K562 (cell line): ENCODE measurements around the gene GAD1. TPM values are rescaled to one million over a fixed set of nuclear protein-coding genes. Genes with fewer than 3 reads are reported as not detected.

Experiments
- ATAC-seq: fragments of 200-7000 bp; cut with Tn5 transposase; 3 replicates; pipeline ENCODE4 v1.9.1; 2020; ENCODE audit warnings: moderate library complexity
- BruUV-seq: library from RNA; stranded (reverse); fragments of 400-500 nt; replicated peaks from 2 replicates; lab custom pipeline; 2021; lab: Mats Ljungman, UMichigan
- CTCF ChIA-PET: fragments of 300-600 bp; formaldehyde crosslinking; extraction: SDS; loops from one replicate; lab custom pipeline; 2021; ENCODE audit warnings: low intra/inter-chr PET ratio; lab: Yijun Ruan, JAX
- POLR2A ChIA-PET: fragments of 300-600, 350-650 bp; sonication (Branson Sonifier 250); formaldehyde crosslinking; extraction: SDS; loops from one replicate; lab custom pipeline; 2021; ENCODE audit warnings: antibody characterized with exemption, inconsistent platforms; lab: Yijun Ruan, JAX
- DNase-seq, 4 experiments: peaks; one replicate each; pipeline versions ENCODE4 v3.0.0 to v3.0.0-alpha.2; 2011 to 2018; ENCODE audit warnings: low spot score in 3 of 4, mixed read lengths in 3 of 4; ENCODE audit errors: extremely low read depth in 1 of 4
- FAIRE-seq: peaks from 2 replicates; lab custom pipeline; 2011; peaks lifted over from hg19 to GRCh38; lab: Jason Lieb, UNC
- H2AFZ ChIP-seq: 2 replicates; pipeline ENCODE4 v1.6.0; 2011; ENCODE audit warnings: low read depth, low read length, control low read depth, inconsistent platforms
- H3K27ac ChIP-seq: fragments of 200-600 bp; 3 replicates; pipeline ENCODE4 v1.8.0; 2011; ENCODE audit warnings: low read depth, mild to moderate bottlenecking, control low read depth, inconsistent platforms, low read length, moderate library complexity, mixed read lengths; ENCODE audit errors: extremely low read depth
- H3K27me3 ChIP-seq, 2 experiments: fragments of 300-600 bp in 1 of 2; 2 replicates in 1 of 2; 3 replicates in 1 of 2; pipeline versions ENCODE4 v1.6.0 to v1.8.0; 2011; ENCODE audit warnings: inconsistent platforms in 2 of 2, low read length in 2 of 2, mild to moderate bottlenecking in 1 of 2, mixed read lengths in 1 of 2, moderate library complexity in 1 of 2; ENCODE audit not compliant: control insufficient read depth in 2 of 2, insufficient read depth in 2 of 2
- H3K36me3 ChIP-seq: fragments of 300-600 bp; 3 replicates; pipeline ENCODE4 v1.8.0; 2011; ENCODE audit warnings: mild to moderate bottlenecking, low read length, inconsistent platforms; ENCODE audit not compliant: control insufficient read depth, insufficient read depth
- H3K4me1 ChIP-seq, 2 experiments: fragments of 200-600 bp in 1 of 2; replicated peaks in 1 of 2; 2 replicates in 1 of 2; 3 replicates in 1 of 2; pipeline versions ENCODE4 v1.5.1 to v1.8.0; 2011; ENCODE audit warnings: inconsistent platforms in 2 of 2, low read length in 2 of 2, mild to moderate bottlenecking in 1 of 2, mixed read lengths in 1 of 2, moderate library complexity in 1 of 2; ENCODE audit not compliant: control insufficient read depth in 2 of 2, insufficient read depth in 2 of 2
- H3K4me2 ChIP-seq: 2 replicates; pipeline ENCODE4 v1.6.1; 2011; ENCODE audit warnings: low read length, control low read depth, inconsistent platforms, mixed read lengths; ENCODE audit not compliant: insufficient read depth
- H3K4me3 ChIP-seq: fragments of 200-600 bp; sonication (generic), shearing (Covaris generic); 2 replicates; pipeline ENCODE4 v1.5.1; 2016; ENCODE audit warnings: control low read depth, inconsistent platforms
- H3K79me2 ChIP-seq: fragments of 200-600 bp; 3 replicates; pipeline ENCODE4 v1.8.0; 2011; ENCODE audit warnings: low read length, inconsistent platforms; ENCODE audit not compliant: control insufficient read depth, insufficient read depth
- H3K9ac ChIP-seq, 2 experiments: 2 replicates each; pipeline versions ENCODE4 v1.6.0 to v1.6.1; 2011; ENCODE audit warnings: low read depth in 2 of 2, low read length in 2 of 2, control low read depth in 1 of 2, inconsistent platforms in 1 of 2, mild to moderate bottlenecking in 1 of 2, mixed read lengths in 1 of 2; ENCODE audit not compliant: insufficient read depth in 1 of 2
- H3K9me1 ChIP-seq: one replicate; pipeline ENCODE4 v1.6.0; 2011; ENCODE audit warnings: inconsistent platforms, mild to moderate bottlenecking, low read length, moderate library complexity; ENCODE audit not compliant: control insufficient read depth, insufficient read depth
- H3K9me3 ChIP-seq: replicated peaks from 2 replicates; pipeline ENCODE4 v1.5.1; 2011; ENCODE audit warnings: low read depth, low read length, inconsistent platforms; ENCODE audit not compliant: control insufficient read depth, insufficient read depth
- H4K20me1 ChIP-seq: replicated peaks from 2 replicates; pipeline ENCODE4 v1.6.1; 2011; ENCODE audit warnings: low read length, inconsistent platforms, mixed read lengths; ENCODE audit not compliant: control insufficient read depth, insufficient read depth
- CBX1 ChIP-seq: sonication (generic); IDR thresholded peaks from 2 replicates; pipeline ENCODE4 v1.6.1; 2016; ENCODE audit warnings: antibody characterized with exemption, low read depth, mild to moderate bottlenecking
- FOS ChIP-seq: IDR thresholded peaks from 3 replicates; pipeline ENCODE4 v1.6.1; 2011; ENCODE audit not compliant: insufficient read length; ENCODE audit errors: extremely low read depth
- GABPB2 ChIP-seq: fragments of 250-450 bp; sonication (Bioruptor Pico); conservative IDR thresholded peaks from 2 replicates; pipeline ENCODE4 v1.5.1; 2021; ENCODE audit warnings: mild to moderate bottlenecking
- NFE2 ChIP-seq: IDR thresholded peaks from 2 replicates; pipeline ENCODE4 v1.6.1; 2014; ENCODE audit warnings: antibody characterized with exemption, low read depth
- RBM34 ChIP-seq: fragments of 200-400 bp; formaldehyde crosslinking; IDR thresholded peaks from 2 replicates; pipeline ENCODE4 v1.6.1; 2018; ENCODE audit warnings: low read length, borderline replicate concordance; ENCODE audit not compliant: insufficient read depth
- RERE ChIP-seq: sonication (generic); formaldehyde crosslinking; IDR thresholded peaks from 2 replicates; pipeline ENCODE4 v1.8.0; 2023; ENCODE audit warnings: missing genetic modification reagents, mild to moderate bottlenecking, borderline replicate concordance
- TARDBP ChIP-seq: fragments of 450-650 bp; IDR thresholded peaks from 2 replicates; pipeline ENCODE4 v1.6.1; 2016
- ZBTB33 ChIP-seq: sonication (generic); formaldehyde crosslinking; IDR thresholded peaks from 2 replicates; pipeline ENCODE4 v1.8.1; 2023; ENCODE audit warnings: mild to moderate bottlenecking, missing genetic modification reagents
- ZNF212 ChIP-seq: fragments of 450-650 bp; formaldehyde crosslinking; IDR thresholded peaks from 2 replicates; pipeline ENCODE4 v1.4.0; 2020; ENCODE audit warnings: mild to moderate bottlenecking
- ZNF239 ChIP-seq: fragments of 250-450 bp; sonication (Bioruptor Pico); IDR thresholded peaks from 2 replicates; pipeline ENCODE4 v1.4.0; 2020; ENCODE audit warnings: mild to moderate bottlenecking
- ZNF609 ChIP-seq: sonication (generic); formaldehyde crosslinking; IDR thresholded peaks from 2 replicates; pipeline ENCODE4 v1.8.1; 2023; ENCODE audit warnings: missing genetic modification reagents, mild to moderate bottlenecking, borderline replicate concordance
- WGBS: fragments of 100-300 bp; shearing (Covaris generic); methylation state at CpG from one replicate; pipeline ENCODE4 v1.1.6; 2016; ENCODE audit warnings: low coverage, mixed read lengths; ENCODE audit not compliant: insufficient coverage; ENCODE audit errors: missing lambda C conversion rate; 5-methylcytosine and 5-hydroxymethylcytosine counted together
- in situ Hi-C: fragments of 300-500 bp; cut with MboI; formaldehyde crosslinking; loops from 4 replicates; pipeline ENCODE4 v1.15.0; 2018; ENCODE audit warnings: inconsistent platforms, mixed read lengths
- intact Hi-C: fragments of 100-400 bp; cut with micrococcal nuclease; formaldehyde crosslinking; loops from 2 replicates; pipeline ENCODE4 v1.14.2; 2022
- polyA plus RNA-seq, 8 experiments: library from polyadenylated mRNA; depleted of rRNA in 4 of 8; stranded (reverse) in 5 of 8; unstranded in 3 of 8; fragments of >200 nt; fragmentation: Nextera tagmentation in 2 of 8; fragmentation: Illumina TruSeq in 1 of 8; extraction: Ambion mirVana in 2 of 8; extraction: Trizol in 1 of 8; gene quantifications; 2 replicates each; pipeline versions ENCODE4 v1.2.1 to v1.2.3, GENCODE V29; 2011 to 2014; ENCODE audit warnings: inconsistent platforms in 1 of 8, missing spikeins in 1 of 8
- total RNA-seq, 7 experiments: library from RNA; depleted of rRNA in 6 of 7; stranded (reverse); fragments of >200 nt in 6 of 7; fragmentation: Illumina TruSeq in 2 of 7; extraction: Trizol in 2 of 7; gene quantifications; 2 replicates each; pipeline versions ENCODE4 v1.2.1 to v1.2.3, GENCODE V29; 2011 to 2021; ENCODE audit warnings: low replicate concordance in 1 of 7

Gene GAD1
- total and polyA plus RNA-seq, 9 of the 15 experiments (the other 6 are each of a cell fraction or from before 2014, with no cell fraction given): 2.7 to 29.1 (median 15.7) TPM

- BruUV-seq: no TSS peak
- no peaks in the 10 kb centered on the region for H3K9me3 ChIP-seq
- in situ Hi-C loops: no loop called here
- POLR2A ChIA-PET: interaction anchor here (0.7 kb wide), 1 partner anchor 20 kb away, joined by 3 read pairs; no protein-coding TSS in a partner anchor
- ATAC-seq (no peak), FAIRE-seq (no peak), DNase-seq (no peak)
- no peaks in the 10 kb centered on the region for H4K20me1 ChIP-seq
- H3K27me3 ChIP-seq: peaks cover 13 to 15% of the 10 kb centered on the region in 2 experiments
- H2AFZ ChIP-seq: no peak overlapping the region
- no peaks in the 10 kb centered on the region for H3K4me1 ChIP-seq
- H3K79me2 ChIP-seq: no peaks in the 10 kb centered on the region
- no peaks in the 10 kb centered on the region for H3K36me3 ChIP-seq
- intact Hi-C loops: no loop called here
- H3K4me3 ChIP-seq: no peak overlapping the region
- no peaks in the 10 kb centered on the region for H3K9me1 ChIP-seq
- no peak overlapping the region for H3K9ac ChIP-seq
- WGBS: 1% methylated on average over 4 of the region's 4 CpGs
- CTCF ChIA-PET: no interaction called here
- H3K27ac ChIP-seq: no peak overlapping the region
- no peak overlapping the region for H3K4me2 ChIP-seq
- TF ChIP-seq RERE (CRISPR knock-in tag) (no peak), ZNF239 (CRISPR knock-in tag) (no peak), CBX1 (no peak), ZNF609 (CRISPR knock-in tag) (no peak), ZNF212 (CRISPR knock-in tag) (no peak), GABPB2 (CRISPR knock-in tag) (no peak), RBM34 (no peak), ZBTB33 (CRISPR knock-in tag) (no peak), FOS (no peak), TARDBP (no peak), NFE2 (no peak)
Measured at GRCh38 chr2:170896622-170897021, 79.9 kb downstream of the GAD1 start.
